Measurements from ENCODE around the gene MAPKAP1. TPM values are rescaled to one million over a fixed set of nuclear protein-coding genes. Genes with fewer than 3 reads are reported as not detected.

The MAPKAP1 gene
- total and polyA plus RNA-seq, 8 donors, result 32.7 to 212 (median 78.2) TPM

GRCh38 chr9:125444956-125445506, 262.0 kb downstream of the MAPKAP1 start:
- H3K36me3 ChIP-seq, result peaks cover 0 to 54% (median 39%) of the 10 kb centered on the region in 4 donors
- intact Hi-C loops (cut with DNase I; ENCODE audit: low total_unique reads), result no loop called here
- no peaks in the 10 kb centered on the region for H3K27me3 ChIP-seq
- no peaks in the 10 kb centered on the region for H3K9me3 ChIP-seq
- 88 to 98% (median 95%) methylated on average over 8 of the region's 8 CpGs for WGBS, 5 donors
- no peak overlapping the region for H3K27ac ChIP-seq
- no peak for DNase-seq
- no peak for TF ChIP-seq EP300 (IDR thresholded peaks at IDR 0.05)
- TF ChIP-seq POLR2AphosphoS5 (IDR thresholded peaks at IDR 0.05), result no peak
- TF ChIP-seq, protein P1, sequence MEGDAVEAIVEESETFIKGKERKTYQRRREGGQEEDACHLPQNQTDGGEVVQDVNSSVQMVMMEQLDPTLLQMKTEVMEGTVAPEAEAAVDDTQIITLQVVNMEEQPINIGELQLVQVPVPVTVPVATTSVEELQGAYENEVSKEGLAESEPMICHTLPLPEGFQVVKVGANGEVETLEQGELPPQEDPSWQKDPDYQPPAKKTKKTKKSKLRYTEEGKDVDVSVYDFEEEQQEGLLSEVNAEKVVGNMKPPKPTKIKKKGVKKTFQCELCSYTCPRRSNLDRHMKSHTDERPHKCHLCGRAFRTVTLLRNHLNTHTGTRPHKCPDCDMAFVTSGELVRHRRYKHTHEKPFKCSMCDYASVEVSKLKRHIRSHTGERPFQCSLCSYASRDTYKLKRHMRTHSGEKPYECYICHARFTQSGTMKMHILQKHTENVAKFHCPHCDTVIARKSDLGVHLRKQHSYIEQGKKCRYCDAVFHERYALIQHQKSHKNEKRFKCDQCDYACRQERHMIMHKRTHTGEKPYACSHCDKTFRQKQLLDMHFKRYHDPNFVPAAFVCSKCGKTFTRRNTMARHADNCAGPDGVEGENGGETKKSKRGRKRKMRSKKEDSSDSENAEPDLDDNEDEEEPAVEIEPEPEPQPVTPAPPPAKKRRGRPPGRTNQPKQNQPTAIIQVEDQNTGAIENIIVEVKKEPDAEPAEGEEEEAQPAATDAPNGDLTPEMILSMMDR (IDR thresholded peaks at IDR 0.05), result no peak
- no peak for TF ChIP-seq POLR2A (IDR thresholded peaks at IDR 0.05)
- H3K4me3 ChIP-seq, result no peak overlapping the region
- peaks cover 0 to 8% (median 3%) of the 10 kb centered on the region in 4 donors for H3K4me1 ChIP-seq

DNA sequence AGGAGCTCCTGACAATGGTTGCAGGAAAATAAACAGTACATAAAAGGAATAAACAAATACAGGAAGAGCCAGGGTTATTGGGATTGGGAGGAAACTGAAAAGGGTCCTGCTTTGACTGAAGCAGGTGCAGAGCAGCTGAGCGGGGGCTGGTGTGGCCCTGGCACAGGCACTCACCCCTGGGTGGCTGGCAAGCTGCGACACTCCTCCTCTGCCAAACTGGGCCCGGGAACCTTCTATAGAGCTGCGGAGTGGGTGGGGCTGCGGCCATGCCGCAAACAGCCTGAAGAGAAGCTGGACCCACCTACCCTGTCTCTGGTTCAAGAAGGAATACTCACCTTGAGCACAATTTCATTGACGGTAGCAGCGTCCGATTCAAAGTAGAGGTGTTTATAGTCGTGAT, 262.8 kb downstream of the MAPKAP1 start:
- H3K27ac ChIP-seq, result no peak overlapping the region
- TF ChIP-seq EP300 (IDR thresholded peaks at IDR 0.05), result no peak
- TF ChIP-seq POLR2A (IDR thresholded peaks at IDR 0.05), result no peak
- TF ChIP-seq, protein P1 (IDR thresholded peaks at IDR 0.05), result no peak
- peaks cover 4 to 63% (median 48%) of the 10 kb centered on the region in 4 donors for H3K36me3 ChIP-seq
- H3K4me1 ChIP-seq, result no peaks in the 10 kb centered on the region
- H3K27me3 ChIP-seq, result no peaks in the 10 kb centered on the region
- 90 to 94% (median 93%) methylated on average over 10 of the region's 10 CpGs for WGBS, 5 donors
- no peaks in the 10 kb centered on the region for H3K9me3 ChIP-seq
- intact Hi-C loops (cut with DNase I; ENCODE audit: low total_unique reads), result no loop called here
- H3K4me3 ChIP-seq, result no peak overlapping the region
- DNase-seq, result no peak

- Histone ChIP-seq H3K4me1 (no peaks in the 10 kb centered on the region), H3K4me3 (no peak overlapping the region), H3K9me3 (no peaks in the 10 kb centered on the region), H3K27ac (no peak overlapping the region), H3K27me3 (no peaks in the 10 kb centered on the region), H3K36me3 (peaks cover 11 to 71% (median 56%) of the 10 kb centered on the region in 4 donors)
- no peak for DNase-seq
- intact Hi-C loops (cut with DNase I; ENCODE audit: low total_unique reads), result no loop called here
- TF ChIP-seq POLR2A (IDR thresholded peaks at IDR 0.05), result no peak
- TF ChIP-seq, protein P1 (IDR thresholded peaks at IDR 0.05), result no peak
- no peak for TF ChIP-seq EP300 (IDR thresholded peaks at IDR 0.05)
- no peak for TF ChIP-seq POLR2AphosphoS5 (IDR thresholded peaks at IDR 0.05)
- WGBS, 5 donors, result 97 to 98% (median 97%) methylated on average over 8 of the region's 8 CpGs
Measured at GRCh38 chr9:125443367-125443766, 263.6 kb downstream of the MAPKAP1 start.

DNA sequence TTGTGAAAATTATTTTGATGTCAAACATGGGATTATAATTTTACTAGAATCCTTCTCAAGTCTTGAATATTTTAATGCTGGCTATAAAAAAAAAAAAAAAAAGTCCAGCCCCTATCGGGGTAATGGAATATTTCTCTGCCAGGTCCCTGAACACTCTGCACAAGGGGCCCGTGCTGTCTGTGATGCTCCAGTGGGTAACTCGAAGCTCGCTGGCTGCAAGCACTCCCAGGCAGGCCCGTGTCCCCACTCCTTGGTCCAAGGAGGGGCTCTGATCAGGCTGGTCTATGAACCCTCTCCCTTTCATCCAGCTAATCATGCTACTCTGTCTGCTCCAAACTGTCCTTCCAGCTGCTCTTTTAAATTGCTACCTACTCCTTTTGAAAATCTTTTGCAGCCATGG, 264.6 kb downstream of the MAPKAP1 start:
- no peaks in the 10 kb centered on the region for H3K4me1 ChIP-seq
- no peak for DNase-seq
- H3K9me3 ChIP-seq, result no peaks in the 10 kb centered on the region
- H3K36me3 ChIP-seq, result peaks cover 13 to 73% (median 61%) of the 10 kb centered on the region in 4 donors
- H3K27me3 ChIP-seq, result no peaks in the 10 kb centered on the region
- no peak overlapping the region for H3K27ac ChIP-seq
- TF ChIP-seq, protein P1 (IDR thresholded peaks at IDR 0.05), result no peak
- TF ChIP-seq POLR2AphosphoS5 (IDR thresholded peaks at IDR 0.05) (no peak), POLR2A (IDR thresholded peaks at IDR 0.05) (no peak), EP300 (IDR thresholded peaks at IDR 0.05) (no peak)
- intact Hi-C loops (cut with DNase I; ENCODE audit: low total_unique reads), result no loop called here
- no peak overlapping the region for H3K4me3 ChIP-seq
- 83 to 94% (median 88%) methylated on average over 5 of the region's 5 CpGs for WGBS, 5 donors

Data from stomach (tissue), 9 donors.